ENCODE measurements around the gene KIT.

KIT gene

GRCh38 chr4:54661169-54661568, 3.4 kb downstream of the KIT start:
- no peak for DNase-seq

DNA sequence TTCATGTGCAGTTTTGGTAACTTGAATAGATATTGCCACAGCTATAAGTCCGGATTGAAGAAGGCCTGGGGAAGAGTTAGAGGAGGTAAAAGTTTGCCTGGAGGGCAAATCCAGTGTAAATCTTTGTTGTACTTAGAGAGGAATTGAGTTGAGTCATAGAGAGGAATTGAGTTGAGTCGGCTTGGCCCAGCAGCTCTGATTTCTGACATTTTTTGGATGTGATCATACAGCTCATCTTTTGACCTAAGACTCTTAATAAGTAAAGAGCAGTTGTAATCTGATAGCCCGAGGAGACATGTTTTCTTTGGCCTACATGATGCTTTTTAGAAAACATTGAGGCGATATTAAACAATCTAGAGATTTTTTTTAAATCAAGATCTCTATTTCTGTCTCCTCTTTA, 3.9 kb downstream of the KIT start:
- no peak for DNase-seq

DNA sequence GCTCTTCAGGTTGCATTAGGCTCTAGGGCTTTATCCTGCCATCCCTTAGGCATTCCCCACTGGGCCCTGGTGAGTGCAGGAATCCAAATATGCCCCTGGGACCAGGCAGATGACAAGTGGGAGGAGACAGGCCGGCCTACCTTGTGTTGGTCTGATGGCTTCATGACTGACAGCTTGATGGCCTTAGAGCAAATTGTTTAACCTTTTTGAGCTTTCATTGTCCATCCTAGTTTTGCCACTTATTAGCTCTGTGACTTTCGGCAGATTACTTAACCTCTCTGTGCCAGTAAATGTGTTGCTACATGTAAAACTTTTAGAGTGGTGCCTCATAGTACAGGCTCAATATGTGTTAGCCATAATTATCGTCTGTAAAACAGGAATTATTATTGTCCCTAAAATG, 4.4 kb downstream of the KIT start:
- DNase-seq = no peak

- DNase-seq = no peak
Measured at GRCh38 chr4:54662901-54663585, 5.3 kb downstream of the KIT start.

DNA sequence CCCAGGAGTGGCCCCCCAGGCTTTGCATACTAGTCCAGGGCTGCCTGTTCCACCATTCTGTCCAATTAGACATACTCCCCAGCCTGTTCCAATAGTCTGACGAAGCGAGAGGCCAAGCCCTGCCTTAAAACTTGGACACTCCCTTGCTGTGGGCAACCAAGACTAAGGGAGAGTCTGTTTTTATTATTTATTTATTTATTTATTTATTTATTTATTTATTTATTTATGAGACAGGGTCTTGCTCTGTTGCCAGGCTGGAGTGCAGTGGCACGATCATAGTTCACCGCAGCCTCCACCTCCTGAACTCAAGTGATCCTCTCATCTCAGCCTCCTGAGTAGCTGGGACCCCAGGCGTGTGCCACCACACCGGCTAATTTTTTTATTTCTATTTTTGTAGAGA, 6.6 kb downstream of the KIT start:
- DNase-seq = no peak

- DNase-seq = no peak
Measured at GRCh38 chr4:54668014-54668611, 10.4 kb downstream of the KIT start.

- DNase-seq = no peak
Measured at GRCh38 chr4:54669831-54670230, 12.1 kb downstream of the KIT start.

GRCh38 chr4:54675721-54676461, 18.1 kb downstream of the KIT start:
- DNase-seq = no peak

DNA sequence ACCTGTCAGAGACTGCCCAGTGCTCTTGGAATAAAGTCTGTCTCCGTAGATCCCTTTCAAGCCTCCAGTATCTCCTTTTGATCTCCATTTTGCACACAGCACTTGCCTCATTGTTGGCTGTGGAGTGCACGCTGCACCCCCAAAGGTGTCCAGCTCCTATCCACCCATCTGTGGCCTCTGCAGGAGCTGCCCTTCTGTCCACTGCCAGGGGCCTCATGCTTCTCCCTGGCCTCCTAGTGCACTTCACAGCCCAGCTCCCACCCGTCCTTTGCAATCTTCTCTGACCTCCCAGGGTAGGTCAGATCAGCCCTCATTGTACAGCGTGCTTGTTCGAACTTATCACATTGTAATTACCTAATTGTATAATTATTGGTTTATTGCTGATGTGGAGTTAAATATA, 18.9 kb downstream of the KIT start:
- no peak for DNase-seq

GRCh38 chr4:54677416-54677815, 19.7 kb downstream of the KIT start:
- DNase-seq = no peak

- DNase-seq = no peak
Measured at GRCh38 chr4:54677853-54678650, 20.3 kb downstream of the KIT start.

DNA sequence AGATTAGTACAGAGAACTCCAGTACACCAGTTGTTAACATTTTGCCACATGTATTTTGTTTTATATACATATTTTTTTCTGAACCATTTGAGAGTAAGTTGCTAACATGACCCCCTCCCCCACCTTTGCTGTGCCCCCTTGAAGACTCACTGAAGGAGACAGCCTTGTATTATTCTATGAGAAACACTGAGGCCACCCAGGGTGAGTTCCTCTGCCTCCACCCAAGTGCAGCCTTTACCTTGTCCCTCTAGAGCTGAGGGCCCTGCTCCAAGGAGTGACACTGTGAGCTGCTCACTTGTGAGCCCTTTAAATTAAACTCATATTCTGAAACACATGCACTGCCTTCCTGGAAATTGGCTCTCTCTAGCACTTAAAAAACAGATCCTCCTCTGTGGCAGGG, 21.1 kb downstream of the KIT start:
- DNase-seq = no peak

GRCh38 chr4:54679813-54680212, 22.1 kb downstream of the KIT start:
- no peak for DNase-seq

DNA sequence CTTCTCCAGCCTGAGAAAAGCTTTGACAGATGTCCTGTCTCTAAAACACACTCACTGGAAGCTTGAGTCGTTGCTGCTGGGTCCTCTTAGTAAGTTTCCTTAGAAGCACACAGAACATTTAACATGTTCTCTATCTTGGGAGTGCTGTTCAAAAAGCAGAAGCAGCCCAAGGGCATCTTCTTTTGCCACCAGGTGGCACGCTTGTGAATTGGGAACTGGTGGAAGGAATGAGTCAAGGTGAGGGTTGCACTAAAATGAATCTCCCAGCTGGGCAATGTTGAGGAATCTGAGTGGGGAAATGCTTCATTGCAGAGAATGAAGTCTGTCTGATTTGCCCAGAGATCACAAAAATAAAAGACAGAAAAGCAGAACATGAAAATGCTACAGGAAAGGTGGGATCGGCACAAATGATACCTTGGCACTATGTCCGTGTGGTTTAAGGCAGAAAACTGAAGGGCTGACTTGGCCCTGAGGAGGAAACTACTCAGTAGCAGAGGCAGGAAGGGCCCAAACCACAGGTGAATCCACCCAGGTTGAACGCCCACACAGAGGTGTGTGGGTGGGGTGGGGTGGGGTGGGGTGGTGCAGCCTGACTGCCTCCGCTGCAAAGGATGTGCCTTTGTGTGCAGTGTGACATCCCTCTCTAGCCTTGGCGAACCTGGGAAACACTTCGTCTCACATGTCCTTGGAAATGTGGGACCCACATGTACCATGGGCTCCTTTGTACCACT, 26.0 kb downstream of the KIT start:
- peak; percentile 12 to 27 for DNase-seq

GRCh38 chr4:54685810-54686209, 28.1 kb downstream of the KIT start:
- no peak for DNase-seq

- no peak for DNase-seq
Measured at GRCh38 chr4:54687887-54688841, 30.4 kb downstream of the KIT start.

GRCh38 chr4:54695337-54695736, 37.6 kb downstream of the KIT start:
- no peak for DNase-seq

DNA sequence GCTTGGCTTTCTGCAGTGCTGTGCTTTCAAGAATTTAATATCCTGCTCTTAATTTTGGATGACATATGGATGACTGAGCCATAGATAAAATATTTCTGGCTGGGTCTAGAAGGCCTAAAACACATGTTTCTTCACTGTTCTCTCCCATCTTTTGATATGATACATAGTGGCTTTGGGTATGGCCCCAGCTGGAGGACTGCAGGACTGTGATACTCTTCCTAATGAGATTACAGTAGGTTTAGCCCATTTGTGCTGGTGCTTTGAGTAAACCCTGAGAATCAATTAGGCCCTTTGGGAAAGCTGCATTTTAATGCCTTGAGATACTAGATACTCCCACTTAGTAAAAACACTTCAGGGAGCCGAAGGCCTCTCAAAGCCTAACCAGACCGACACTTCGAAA, 38.0 kb downstream of the KIT start:
- DNase-seq = no peak

DNA sequence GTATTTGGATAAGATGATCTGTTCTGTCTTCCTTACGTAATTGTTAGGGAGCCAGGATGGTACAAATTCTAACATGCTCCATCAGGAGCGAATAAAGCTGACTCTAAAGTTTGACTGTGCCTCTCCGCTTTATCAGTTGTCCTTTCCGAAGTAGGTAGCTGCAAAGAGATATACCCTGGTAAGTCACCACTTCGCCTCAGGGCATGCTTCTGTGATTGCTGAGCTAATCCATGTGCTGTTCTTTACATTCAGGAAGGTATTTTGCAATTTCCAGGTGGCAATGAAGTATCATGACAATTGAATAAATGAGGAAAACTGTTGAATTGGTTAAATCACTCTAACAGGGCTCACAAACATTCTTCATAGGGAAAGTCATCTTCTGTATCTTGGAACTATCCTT, 38.9 kb downstream of the KIT start:
- DNase-seq = no peak

- DNase-seq = no peak
Measured at GRCh38 chr4:54700986-54701385, 43.2 kb downstream of the KIT start.

GRCh38 chr4:54703182-54703581, 45.4 kb downstream of the KIT start:
- DNase-seq = no peak

GRCh38 chr4:54707406-54707805, 49.6 kb downstream of the KIT start:
- no peak for DNase-seq
